WTC11 (cell line): ENCODE results near the gene PEX1.
"Not testable (repeated sequence)": the region's sequence is repeated elsewhere in the genome, so short reads cannot be mapped to it uniquely, and the experiment has no call there.

Source experiments
- ATF1 ChIP-seq: sonication (generic); formaldehyde crosslinking; IDR thresholded peaks from 2 replicates; pipeline ENCODE4 v1.8.1; 2023; ENCODE audit warnings: mild to moderate bottlenecking, moderate library complexity, missing genetic modification reagents
- CTCF ChIP-seq: fragments of 200-600 bp; IDR thresholded peaks from 2 replicates; pipeline ENCODE4 v1.8.0; 2022; ENCODE audit warnings: antibody characterized with exemption
- JUN ChIP-seq: sonication (generic); formaldehyde crosslinking; IDR thresholded peaks from 2 replicates; pipeline ENCODE4 v1.8.0; 2023; ENCODE audit warnings: mild to moderate bottlenecking, missing genetic modification reagents
- MAX ChIP-seq: sonication (generic); formaldehyde crosslinking; IDR thresholded peaks from 2 replicates; pipeline ENCODE4 v1.8.0; 2022; ENCODE audit warnings: mild to moderate bottlenecking, missing genetic modification reagents
- NR1H2 ChIP-seq: sonication (generic); formaldehyde crosslinking; IDR thresholded peaks from 2 replicates; pipeline ENCODE4 v1.9.0; 2021; ENCODE audit warnings: mild to moderate bottlenecking, moderate library complexity, missing genetic modification reagents
- PREB ChIP-seq: sonication (generic); formaldehyde crosslinking; IDR thresholded peaks from 2 replicates; pipeline ENCODE4 v1.8.1; 2022; ENCODE audit warnings: mild to moderate bottlenecking, missing genetic modification reagents, moderate library complexity, borderline replicate concordance
- TEAD1 ChIP-seq: sonication (generic); formaldehyde crosslinking; IDR thresholded peaks from 2 replicates; pipeline ENCODE4 v1.8.0; 2022; ENCODE audit warnings: mild to moderate bottlenecking, missing genetic modification reagents

GRCh38 chr7:92477681-92478080, 50.6 kb downstream of the PEX1 start, which contains the start of gene ERVW-1:
- TF ChIP-seq NR1H2 (CRISPR knock-in tag); PREB (CRISPR knock-in tag); CTCF; TEAD1; ATF1 (CRISPR knock-in tag); MAX (CRISPR knock-in tag); JUN (CRISPR knock-in tag): not testable (repeated sequence)
